GM21717 (cell line): Measurements from ENCODE around the gene ADAMTS15.

Source experiments
- ATAC-seq: cut with Tn5 transposase; IDR thresholded peaks from one replicate; pipeline ENCODE4 v1.9.1; 2021; ENCODE audit warnings: mild to moderate bottlenecking, moderate library complexity; ENCODE audit not compliant: unreplicated experiment

ADAMTS15 gene

DNA sequence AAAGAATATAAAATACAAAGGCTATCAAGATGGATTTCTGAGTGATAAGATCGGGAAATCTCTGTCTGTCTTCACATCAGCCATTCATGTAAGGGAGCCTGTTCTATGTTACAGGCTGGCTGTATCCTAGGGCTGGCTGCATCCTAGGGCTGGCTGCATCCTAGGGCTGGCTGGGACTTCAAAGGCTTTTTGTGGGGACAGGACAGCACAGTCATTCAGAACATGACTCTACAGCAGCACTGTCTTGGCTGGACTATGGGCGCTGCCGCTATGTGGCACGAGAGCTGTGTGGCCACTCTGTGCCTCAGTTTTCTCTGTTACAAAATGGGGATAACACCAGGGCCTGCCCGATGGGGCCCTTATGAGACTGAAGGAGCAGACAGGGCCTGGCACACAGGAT lies 30.2 kb upstream of the ADAMTS15 start:
- no peak for ATAC-seq

DNA sequence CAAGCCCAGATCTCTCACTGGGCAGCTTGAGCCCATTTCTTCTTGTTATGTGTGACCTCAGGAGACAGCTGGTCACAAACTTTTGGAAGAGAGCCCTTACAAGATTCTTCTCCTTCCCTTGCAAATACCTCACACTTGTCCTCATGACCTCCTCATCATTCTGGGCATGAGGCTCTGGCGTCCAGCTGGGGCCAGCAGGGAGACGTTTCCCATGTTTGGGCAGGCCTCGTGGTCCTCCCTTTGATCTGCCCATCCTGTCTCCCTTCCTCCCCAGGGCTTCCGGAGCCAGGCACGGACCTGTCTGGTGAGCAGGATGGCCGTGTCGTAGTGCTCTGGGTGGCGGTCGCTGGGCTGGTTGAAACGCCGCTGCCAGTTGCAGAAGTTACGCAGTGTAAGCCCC lies 29.7 kb upstream of the ADAMTS15 start:
- ATAC-seq = no peak

DNA sequence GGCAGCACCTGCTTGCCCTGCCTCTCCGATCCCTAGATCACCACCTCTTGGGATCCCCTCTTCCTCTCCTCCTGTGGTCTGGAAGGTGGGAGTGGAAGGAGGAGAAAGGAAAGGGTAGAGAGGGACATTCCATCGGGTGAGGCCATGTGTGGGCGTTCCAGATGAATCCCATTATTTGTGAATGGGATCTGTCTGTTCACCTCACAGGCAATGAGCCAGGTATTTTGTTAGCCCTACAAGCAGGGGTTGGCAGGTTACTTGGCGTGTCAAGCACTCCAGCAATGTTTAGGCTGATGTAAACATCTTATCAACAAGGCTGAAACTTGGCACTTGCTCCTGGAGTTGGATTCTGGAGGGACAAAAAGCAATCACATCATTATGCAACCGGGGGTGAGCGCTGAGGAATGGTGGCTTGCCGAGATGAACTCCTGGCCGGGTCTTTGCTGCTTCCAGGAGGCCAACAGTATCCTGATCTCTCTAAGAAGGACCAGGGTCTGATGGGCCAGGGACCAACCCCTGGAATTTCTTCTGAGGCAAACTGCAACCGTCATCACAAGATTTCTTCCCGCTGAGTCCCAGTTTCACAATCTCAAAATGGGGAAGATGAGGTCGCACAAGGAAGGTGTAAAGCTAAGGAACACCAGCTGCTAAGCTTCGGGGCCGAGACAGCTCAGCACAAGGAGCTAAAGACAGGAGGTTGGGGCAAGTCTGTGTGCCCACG lies 27.8 kb upstream of the ADAMTS15 start:
- no peak for ATAC-seq

DNA sequence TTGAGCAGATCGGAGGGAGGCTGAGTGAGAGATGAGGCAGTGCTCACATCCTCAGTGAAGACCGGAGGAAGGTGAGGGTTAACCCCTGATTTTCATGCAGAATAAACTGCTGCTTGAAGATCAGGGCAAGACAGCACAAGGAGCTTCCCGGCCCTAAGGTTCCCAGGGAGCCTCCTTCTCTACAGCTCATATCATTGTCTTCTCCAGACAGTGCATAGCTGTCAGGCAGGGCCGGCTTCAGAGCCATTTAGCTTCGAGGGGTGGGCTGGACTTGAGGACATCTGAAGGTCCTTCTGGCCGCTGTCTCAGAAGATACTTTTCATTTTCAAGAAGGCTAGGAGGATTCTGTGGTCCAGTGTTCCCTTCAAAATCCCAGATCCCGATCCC lies 27.3 kb upstream of the ADAMTS15 start:
- ATAC-seq = no peak

DNA sequence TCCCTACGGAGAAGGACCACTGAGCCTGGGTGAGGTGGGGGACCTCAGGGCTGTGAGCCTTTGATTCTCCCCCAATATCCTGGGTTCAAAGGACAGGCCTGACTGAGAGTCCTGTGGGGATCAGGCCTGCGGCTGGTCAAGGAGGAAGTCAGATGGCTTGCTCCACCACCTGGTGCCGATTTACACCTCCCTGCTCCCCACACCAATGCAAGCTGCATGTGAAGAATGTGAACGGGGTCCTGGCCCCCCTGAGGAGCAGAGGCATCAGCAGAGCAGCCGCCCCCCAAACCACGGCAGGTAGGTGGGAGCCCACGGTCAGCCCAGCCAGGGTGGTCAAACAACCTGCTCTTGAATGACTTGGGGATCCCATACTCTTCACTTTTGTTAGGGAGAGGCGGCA lies 26.7 kb upstream of the ADAMTS15 start:
- ATAC-seq = no peak

DNA sequence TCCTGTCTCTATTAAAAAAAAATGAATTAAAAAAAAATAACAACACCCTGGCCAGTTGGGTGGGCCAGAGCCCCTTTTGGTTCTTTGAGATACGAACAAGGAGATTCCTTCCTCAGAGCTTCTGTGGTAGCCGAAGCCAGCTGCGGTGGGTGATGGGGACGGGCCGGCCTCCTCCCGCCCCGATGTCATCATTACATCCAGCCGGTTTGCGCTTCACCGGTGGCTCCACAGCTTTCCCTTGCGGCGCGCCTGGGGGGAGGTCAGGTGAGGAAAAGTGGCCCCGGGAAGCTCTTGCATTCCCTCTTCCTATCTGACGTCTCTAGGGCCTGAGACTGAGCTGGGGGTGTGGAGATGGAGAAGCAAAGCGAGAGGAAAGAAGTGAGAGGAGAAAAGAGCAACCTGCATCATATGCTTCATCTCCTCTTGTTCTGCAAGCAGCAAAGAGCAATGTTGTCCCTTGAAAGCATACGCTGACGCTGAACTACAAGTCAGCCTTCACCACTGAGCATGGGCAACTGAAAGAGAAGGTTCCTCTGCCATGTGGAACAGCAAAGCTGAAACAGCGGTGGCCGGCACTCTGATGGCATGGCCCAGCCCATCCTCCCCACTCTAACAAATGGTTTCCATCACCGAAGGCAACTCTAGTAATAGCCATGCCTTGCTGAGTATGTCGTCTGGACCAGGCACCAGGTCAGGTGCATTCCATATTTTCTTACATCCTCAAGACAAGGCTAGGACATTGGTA lies 26.0 kb upstream of the ADAMTS15 start:
- no peak for ATAC-seq

DNA sequence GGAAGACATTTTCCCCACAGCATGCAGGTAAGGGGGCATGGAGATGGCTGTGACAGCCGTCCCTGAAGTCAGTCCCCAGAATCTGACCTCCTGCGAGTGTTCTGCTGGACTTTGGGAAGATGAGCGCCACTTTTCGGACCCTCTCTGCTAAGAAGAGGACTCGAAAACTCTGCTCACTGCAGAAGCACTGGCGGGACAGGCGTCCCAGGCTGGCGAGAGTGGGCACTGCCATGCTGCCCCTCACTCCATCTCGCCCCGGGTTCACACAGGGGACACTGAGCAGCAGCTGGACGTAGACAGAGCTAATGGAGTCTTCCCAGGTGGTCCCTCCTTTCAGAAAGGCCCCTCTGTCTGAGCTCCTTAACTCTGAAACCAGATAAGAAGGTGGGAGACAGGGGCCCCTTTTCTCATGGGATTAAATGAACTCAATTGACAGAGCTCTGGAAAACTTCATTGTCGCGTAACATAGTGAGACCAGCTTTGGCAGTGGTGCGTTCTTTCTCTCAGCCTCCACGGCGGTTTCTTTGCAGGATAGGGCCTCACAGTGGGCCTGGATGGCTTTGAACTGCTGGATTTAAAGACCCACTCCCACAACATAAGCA lies 24.8 kb upstream of the ADAMTS15 start:
- no peak for ATAC-seq

DNA sequence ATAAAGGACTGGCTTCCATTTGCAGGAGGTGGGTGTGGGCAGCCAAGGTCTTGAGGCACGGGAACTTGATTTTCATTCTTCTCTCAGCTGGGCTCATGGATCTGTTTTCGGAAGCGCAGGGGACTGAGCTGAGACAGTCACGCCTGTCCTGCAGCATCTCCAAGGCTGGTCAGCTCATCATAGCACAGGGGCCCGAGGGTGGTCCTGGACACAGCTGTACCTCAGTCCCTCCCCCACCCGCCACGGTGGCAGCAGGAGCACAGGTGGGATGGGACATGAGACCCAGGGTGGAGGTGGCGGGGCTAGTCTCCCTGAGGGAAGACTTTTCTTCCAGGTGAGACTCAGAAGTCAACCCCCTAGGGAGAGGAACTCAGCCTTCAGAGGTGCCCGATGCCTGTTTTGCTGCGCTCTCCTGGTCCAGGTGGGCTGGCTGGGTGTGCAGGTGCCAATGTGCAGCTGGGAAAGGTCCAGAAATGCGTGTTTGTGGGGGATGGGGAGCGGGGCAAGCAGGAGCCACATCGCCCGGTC lies 23.8 kb upstream of the ADAMTS15 start:
- ATAC-seq = no peak

DNA sequence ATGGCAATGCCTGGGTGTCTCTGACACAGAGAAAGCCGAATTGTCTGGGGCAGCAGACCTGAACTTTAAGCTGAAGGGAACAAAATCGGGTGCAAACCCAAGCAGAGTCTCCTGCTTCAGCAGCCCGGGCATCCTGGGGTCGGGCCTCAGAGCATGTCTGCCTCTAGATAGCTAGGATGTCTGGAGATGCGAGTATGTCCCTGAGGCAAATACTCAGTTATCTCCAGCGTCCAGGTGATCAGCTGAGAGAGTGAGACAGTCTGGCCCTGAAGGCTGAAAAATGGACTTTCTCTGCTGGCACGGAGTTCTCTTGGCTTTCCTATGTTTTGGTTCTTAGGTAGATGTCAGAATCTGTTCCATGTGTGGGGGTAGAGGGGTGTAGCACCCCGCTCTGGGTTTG lies 23.3 kb upstream of the ADAMTS15 start:
- ATAC-seq = no peak

DNA sequence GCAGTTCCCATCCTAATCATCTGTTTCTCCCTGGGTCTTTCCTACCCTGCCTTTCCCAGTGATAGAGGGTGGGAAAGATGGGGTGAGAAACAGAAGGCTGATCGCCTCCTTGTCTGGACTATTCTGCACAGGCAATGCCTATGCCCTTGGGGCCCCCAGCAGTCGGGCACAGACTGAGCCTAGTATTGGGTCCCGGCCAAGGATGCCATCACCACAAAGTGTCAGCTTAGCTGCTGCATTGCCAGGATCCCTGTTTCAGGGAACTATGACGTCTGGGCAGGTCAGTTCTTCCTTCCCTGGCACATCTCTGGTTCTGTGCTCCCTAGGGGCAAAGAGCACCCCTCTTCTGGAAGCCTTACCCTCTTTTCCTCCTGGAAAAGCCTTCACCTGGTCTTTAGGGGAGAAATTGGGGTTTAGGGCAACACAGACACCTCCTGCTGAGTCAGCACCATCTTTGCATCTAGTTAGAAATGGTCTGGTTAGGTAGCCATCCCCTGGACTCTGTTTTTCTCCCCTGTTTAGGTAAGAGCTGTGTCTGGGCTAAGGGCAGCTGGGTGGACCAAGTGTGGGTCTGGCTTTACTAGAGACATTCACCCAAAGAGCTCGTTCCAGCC lies 22.1 kb upstream of the ADAMTS15 start:
- no peak for ATAC-seq

DNA sequence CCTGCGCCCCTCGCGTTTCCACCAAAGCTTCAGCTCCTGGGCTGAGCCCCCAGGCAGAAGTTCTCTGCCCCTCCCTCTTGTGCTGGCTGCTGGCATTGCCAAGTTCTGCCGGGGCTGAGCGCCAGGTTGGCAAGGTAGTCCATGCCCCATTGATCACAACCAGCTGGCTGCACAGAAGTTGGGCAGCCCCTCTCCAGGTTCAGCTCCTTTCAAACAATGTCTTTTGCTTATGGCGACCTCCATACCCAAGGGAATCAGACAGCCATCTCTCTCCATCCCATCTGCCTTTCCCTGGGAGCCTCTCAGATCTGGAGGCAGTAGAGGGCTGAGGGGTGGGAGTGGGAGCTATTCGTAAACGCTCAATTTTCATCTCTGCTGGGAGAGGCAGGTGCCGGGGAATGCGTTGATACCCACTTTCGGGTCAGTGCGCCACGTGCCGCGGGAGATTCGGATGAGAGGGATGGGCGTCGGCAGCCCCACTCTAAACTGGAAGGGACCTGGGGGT lies 21.6 kb upstream of the ADAMTS15 start:
- no peak for ATAC-seq

DNA sequence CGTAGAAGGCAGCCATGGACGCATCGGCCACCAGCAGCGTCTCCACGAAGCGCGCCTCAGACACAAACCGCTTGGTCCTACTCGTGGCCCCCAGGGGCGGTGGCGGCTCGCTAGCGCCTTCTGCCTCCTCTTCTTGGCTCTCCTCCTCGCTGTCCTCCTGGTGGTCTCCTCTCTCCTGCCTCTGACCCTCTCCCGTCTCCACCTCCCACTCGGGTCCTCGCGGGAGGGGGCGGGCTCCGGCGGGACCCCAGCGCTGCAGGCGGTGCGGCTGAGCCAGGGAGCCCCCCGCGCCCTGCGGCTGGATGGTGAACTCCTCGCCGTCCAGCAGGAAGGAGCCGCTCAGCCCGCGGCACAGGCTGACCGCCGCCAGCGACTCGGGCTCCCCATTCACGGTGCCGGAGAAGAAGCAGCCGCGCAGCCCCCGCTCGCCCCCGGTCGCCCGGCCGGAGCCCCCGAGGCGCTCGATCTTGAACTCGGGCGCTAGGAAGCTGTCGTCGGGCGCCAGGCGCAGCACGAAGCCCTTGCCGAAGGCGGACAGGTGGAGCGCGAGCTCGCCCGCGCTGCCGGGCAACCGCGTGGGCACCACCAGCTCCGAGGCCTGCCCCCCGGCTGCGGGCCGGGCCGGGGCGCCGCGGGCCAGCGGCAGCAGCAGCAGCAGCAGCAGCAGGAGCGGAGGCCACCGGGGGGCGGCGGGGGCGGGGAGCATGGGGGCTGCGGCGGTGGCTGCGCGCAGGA lies 20.7 kb upstream of the ADAMTS15 start:
- no peak for ATAC-seq

DNA sequence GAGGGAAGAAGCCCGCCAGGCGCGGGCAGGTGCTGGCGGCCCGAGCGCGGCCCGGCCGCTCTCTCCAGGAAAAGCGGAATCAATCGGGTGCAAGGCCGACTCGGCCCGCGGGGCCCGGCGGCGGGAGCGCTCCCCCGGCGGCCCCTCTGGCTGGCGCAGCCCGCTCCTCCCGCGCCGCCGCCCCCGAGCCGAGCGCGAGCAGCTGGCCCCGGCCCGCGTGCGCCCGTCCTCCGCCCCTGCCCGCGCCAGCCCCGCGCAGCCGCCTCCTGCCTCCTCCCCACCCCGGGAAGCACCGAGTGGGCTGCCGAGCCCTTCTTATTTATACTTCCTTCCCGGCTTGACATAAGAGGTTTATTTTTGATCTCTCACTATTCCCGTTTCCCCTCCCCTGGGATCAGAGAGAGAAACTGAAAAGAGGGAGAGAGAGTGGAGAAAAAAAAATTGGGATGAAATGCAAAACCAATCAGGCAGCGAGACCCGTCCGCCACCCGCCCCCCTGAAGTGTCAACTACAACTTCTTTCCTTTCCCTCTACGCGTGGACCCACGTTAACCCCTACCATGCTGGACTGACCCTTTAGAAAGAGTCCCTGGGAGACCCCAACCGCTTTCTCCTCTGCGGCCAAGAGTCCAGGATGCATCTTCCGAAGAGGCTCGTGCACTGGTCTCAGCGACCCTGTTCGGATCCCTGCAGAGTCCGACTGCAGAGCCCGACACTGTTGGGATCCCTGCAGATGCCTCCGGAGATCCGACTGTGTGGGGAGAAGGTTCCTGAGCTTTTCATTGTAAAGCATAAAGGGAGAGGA lies 19.9 kb upstream of the ADAMTS15 start, which contains the start of gene ADAMTS8:
TSS of gene ADAMTS8 (minus strand) at position 294 of the 804 bp plus-strand sequence. CDS start 323 bp downstream, outside the sequence.
- no peak for ATAC-seq

DNA sequence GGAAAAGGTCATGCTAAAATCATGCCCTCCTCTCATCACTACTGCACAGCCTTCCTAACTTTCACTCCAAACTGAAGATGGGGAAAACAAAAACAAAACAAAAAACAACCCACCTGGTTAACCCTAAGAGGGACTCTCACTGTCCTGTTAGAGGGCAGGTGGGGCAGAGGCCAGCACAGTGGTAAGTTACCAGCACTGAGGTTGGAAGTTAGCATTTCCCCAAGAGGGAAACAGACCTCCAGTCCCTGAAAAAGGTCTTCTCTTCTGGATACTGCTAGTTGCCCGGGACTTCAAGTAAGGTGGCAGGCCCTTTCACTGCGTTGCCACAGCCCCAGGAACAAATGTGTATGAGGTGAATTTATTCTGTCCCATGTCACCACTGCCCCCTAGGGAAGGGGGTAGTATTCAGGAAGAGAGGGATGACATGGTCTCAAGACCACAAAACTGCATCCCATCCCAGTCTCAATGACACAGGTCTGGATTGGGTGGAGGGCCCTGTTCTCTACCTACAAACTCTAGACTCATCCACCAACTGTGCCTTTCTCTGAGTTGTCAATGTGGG lies 19.2 kb upstream of the ADAMTS15 start:
- no peak for ATAC-seq

DNA sequence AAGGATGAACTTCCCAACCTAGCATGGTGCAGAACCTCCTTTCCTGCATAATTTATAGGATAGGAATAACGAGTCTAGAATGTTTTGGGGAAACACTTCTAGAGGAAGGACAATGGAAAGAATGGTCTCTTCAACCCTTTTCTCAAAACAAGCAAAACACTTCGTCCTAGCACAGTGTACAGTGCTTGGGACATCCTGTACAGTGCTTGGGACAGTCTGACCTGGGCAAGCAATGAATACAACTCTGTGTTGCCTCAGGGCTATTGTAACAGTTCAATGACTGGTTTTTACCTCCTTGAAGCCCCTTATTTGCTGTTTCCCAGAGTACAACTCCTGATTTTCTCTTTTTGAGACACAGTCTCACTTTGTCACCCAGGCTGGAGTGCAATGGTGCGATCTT lies 18.5 kb upstream of the ADAMTS15 start:
- ATAC-seq = no peak

DNA sequence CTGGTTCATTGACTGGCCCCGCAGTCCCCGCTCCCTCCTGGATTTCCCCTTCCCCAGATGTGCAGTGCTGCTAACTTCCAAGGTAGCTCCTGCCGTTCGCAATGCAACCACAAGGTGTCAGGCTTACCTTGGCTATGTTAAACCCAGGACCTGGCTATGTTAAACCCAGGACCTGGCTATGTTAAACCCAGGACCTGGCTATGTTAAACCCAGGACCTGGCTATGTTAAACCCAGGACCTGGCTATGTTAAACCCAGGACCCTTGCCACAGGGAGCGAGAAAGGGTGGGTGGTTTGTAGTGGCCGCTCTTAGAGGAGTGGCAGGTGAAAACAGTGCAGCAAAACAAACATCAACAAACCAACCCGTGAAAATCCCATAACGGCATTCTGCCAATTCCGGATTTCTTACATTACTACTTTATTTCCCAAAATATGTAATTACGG lies 17.1 kb upstream of the ADAMTS15 start:
- ATAC-seq = peak; percentile 75

DNA sequence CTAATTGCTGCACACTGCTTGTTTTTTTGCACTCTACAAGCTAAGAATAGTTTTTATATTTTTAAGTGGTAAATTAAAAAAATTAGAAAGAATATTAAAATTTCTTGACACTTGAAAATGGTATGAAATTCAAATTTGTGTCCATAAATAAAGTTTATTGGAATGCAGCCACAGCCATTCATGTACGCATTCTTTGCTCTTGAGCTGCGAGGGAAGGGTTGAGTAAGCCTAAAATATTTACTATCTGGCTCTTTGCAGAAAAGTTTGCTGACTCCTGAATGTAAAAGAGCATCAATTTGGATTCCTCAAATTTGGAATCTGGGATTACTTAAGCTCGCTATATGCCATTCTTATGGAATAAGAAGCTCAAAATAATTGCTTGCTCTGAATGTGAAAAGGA lies 16.6 kb upstream of the ADAMTS15 start:
- ATAC-seq = no peak

DNA sequence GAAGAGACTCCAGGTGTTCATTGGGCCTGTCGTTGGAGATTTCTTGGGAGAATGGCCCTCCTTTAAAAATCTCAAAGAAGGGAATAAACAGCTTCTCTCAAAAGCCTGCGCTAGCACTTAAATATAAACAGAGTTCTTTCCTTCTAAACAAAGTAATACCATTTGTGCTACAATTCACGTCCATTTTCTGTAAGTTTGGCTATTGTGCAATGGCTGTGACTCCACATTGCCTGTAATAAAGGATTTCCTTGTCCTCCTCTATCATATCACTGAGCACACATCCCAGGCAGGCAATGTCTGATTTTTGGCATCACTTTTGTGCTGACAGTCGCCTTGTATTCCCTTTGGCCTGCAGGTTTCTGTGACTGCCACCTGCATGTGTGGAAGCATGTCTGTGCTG lies 15.1 kb upstream of the ADAMTS15 start:
- ATAC-seq = no peak

DNA sequence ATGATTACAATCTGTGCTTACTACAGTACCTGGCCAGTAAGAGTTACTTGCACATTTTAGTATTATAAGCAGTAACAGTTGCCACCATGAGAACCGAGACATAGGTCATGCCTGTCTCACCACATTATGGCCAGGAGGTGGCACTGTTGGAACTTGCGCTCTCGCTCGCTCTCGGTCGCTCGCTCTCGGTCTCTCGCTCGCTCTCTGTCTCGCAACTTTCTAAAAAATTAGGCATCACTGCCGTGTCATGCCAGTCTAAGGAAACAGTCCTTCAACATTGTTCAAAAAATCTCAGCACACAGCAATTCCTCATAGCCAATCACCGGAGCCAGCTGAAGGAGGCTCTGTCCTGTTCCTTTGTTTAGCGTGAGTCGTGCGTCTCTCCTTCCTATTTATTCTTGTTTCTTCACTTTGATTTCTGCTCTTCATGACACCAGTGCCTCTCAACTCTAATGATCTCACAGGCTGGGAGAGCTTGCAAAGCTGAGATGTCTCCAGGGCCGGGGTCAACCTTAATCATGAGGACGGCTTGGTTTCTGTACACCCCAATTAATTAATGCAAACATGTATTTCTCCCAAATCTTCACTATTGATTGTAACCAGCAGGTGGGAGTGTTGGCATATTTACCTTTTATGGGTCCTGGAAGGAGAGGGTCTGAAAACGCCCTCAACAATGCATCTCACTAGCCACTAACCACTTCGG lies 13.8 kb upstream of the ADAMTS15 start:
- ATAC-seq = peak; percentile 91
